Activated CD4-positive, alpha-beta T cell treated with anti-CD3 and anti-CD28 coated beads, Interleukin-2, amount 50 U/mL, for 16 hours (primary cell): Measurements from ENCODE around the gene SLC46A1.
A peak's percentile ranks its signal among the peaks of the same experiment; 100 is the strongest.

Experiments
- DNase-seq: peaks from one replicate; pipeline ENCODE4 v3.0.0-alpha.2; 2020

SLC46A1 gene

GRCh38 chr17:28379814-28380801, 25.9 kb downstream of the SLC46A1 start:
- DNase-seq = no peak

GRCh38 chr17:28372945-28373274, 33.1 kb downstream of the SLC46A1 start:
- no peak for DNase-seq

GRCh38 chr17:28372203-28372944, 33.6 kb downstream of the SLC46A1 start:
- peak; percentile 42 for DNase-seq

- DNase-seq = peak; percentile 94
Observed at GRCh38 chr17:28371245-28372202, 34.5 kb downstream of the SLC46A1 start, which contains the start of gene SARM1. Gene SARM1 (plus strand): TSS chr17:28371694. CDS start chr17:28372033, 339 bp downstream.

GRCh38 chr17:28370744-28371103, 35.3 kb downstream of the SLC46A1 start:
- no peak for DNase-seq

GRCh38 chr17:28370035-28370743, 35.8 kb downstream of the SLC46A1 start, which contains the start of gene VTN:
Gene VTN (minus strand): TSS chr17:28370307. CDS start chr17:28370203, 104 bp downstream.
- DNase-seq = no peak

- no peak for DNase-seq
Observed at GRCh38 chr17:28369684-28370034, 36.4 kb downstream of the SLC46A1 start.

GRCh38 chr17:28368915-28369683, 36.9 kb downstream of the SLC46A1 start:
- DNase-seq = no peak

- DNase-seq = no peak
Observed at GRCh38 chr17:28368306-28368831, 37.6 kb downstream of the SLC46A1 start.

- DNase-seq = no peak
Observed at GRCh38 chr17:28367641-28368305, 38.2 kb downstream of the SLC46A1 start.

GRCh38 chr17:28366605-28367004, 39.4 kb downstream of the SLC46A1 start:
- DNase-seq = no peak

GRCh38 chr17:28365487-28365886, 40.5 kb downstream of the SLC46A1 start:
- no peak for DNase-seq

- no peak for DNase-seq
Observed at GRCh38 chr17:28364665-28365363, 41.2 kb downstream of the SLC46A1 start, which contains the start of gene SEBOX. Gene SEBOX (minus strand): TSS chr17:28365199. CDS start chr17:28365151, 48 bp downstream.

- no peak for DNase-seq
Observed at GRCh38 chr17:28363776-28364650, 42.0 kb downstream of the SLC46A1 start.

- DNase-seq = no peak
Observed at GRCh38 chr17:28363186-28363585, 42.8 kb downstream of the SLC46A1 start.

GRCh38 chr17:28357901-28358197, 48.2 kb downstream of the SLC46A1 start:
- no peak for DNase-seq

GRCh38 chr17:28357061-28357900, 48.7 kb downstream of the SLC46A1 start, which contains the start of gene POLDIP2:
Gene POLDIP2 (minus strand): TSS chr17:28357527. CDS start chr17:28357448, 79 bp downstream.
- DNase-seq = peak; percentile 98

- no peak for DNase-seq
Observed at GRCh38 chr17:28350271-28350670, 55.7 kb downstream of the SLC46A1 start.
